Endothelial cell of umbilical vein (primary cell): ENCODE data around the gene C14orf39. TPM values are rescaled to one million over a fixed set of nuclear protein-coding genes. Genes with fewer than 3 reads are reported as not detected.
"Not testable (repeated sequence)": the region's sequence is repeated elsewhere in the genome, so short reads cannot be mapped to it uniquely, and the experiment has no call there.

ENCODE experiments used
- BruUV-seq: library from RNA; stranded (reverse); fragments of 400-500 nt; replicated peaks from 2 replicates; lab custom pipeline; 2021; lab: Mats Ljungman, UMichigan
- CTCF ChIA-PET: fragments of 300-600, 350-600 bp; sonication (Branson Sonifier 250); formaldehyde crosslinking; loops from one replicate; lab custom pipeline; 2021; ENCODE audit warnings: antibody characterized with exemption, inconsistent platforms; lab: Charles Lee
- POLR2A ChIA-PET: fragments of 300-600, 350-600 bp; sonication (Branson Sonifier 250); formaldehyde crosslinking; loops from one replicate; lab custom pipeline; 2021; ENCODE audit warnings: antibody characterized with exemption, inconsistent platforms; lab: Charles Lee
- DNase-seq: peaks from one replicate; pipeline ENCODE4 v3.0.0-alpha.2; 2011; ENCODE audit warnings: low read depth, low spot score
- FAIRE-seq: peaks from 2 replicates; lab custom pipeline; 2011; peaks lifted over from hg19 to GRCh38; lab: Jason Lieb, UNC
- H2AFZ ChIP-seq: 2 replicates; pipeline ENCODE4 v1.6.0; 2012; ENCODE audit warnings: low read depth, low read length, control low read depth, inconsistent platforms
- H3K27ac ChIP-seq: 2 replicates; pipeline ENCODE4 v1.5.1; 2011; ENCODE audit warnings: low read depth, mild to moderate bottlenecking, control low read depth, low read length, moderate library complexity; ENCODE audit not compliant: insufficient read depth
- H3K27me3 ChIP-seq, 2 experiments: 2 replicates each; pipeline versions ENCODE4 v1.6.0 to v1.6.1; 2011; ENCODE audit warnings: low read length in 2 of 2, mixed read lengths in 1 of 2; ENCODE audit not compliant: control insufficient read depth in 2 of 2, insufficient read depth in 2 of 2
- H3K36me3 ChIP-seq, 2 experiments: 2 replicates in 1 of 2; 3 replicates in 1 of 2; pipeline ENCODE4 v1.5.1; 2011; ENCODE audit warnings: low read length in 2 of 2, mild to moderate bottlenecking in 1 of 2, moderate library complexity in 1 of 2; ENCODE audit not compliant: control insufficient read depth in 2 of 2, insufficient read depth in 2 of 2; ENCODE audit errors: extremely low read depth in 1 of 2
- H3K4me1 ChIP-seq: 3 replicates; pipeline ENCODE4 v1.5.1; 2011; ENCODE audit warnings: mild to moderate bottlenecking, low read length; ENCODE audit not compliant: control insufficient read depth, insufficient read depth; ENCODE audit errors: extremely low read depth
- H3K4me2 ChIP-seq: 2 replicates; pipeline ENCODE4 v1.6.1; 2011; ENCODE audit warnings: low read length, control low read depth, mixed read lengths; ENCODE audit not compliant: insufficient read depth
- H3K4me3 ChIP-seq, 3 experiments: fragments of 200-600 bp in 1 of 3; sonication (generic), shearing (Covaris generic) in 1 of 3; replicated peaks in 1 of 3; 2 replicates each; pipeline ENCODE4 v1.5.1; 2011 to 2016; ENCODE audit warnings: control low read depth in 3 of 3, low read length in 3 of 3, mild to moderate bottlenecking in 2 of 3, inconsistent platforms in 1 of 3, low read depth in 1 of 3, moderate library complexity in 1 of 3; ENCODE audit not compliant: insufficient read depth in 1 of 3
- H3K79me2 ChIP-seq: 2 replicates; pipeline ENCODE4 v1.6.0; 2012; ENCODE audit warnings: low read length, inconsistent platforms; ENCODE audit not compliant: control insufficient read depth, insufficient read depth
- H3K9ac ChIP-seq: replicated peaks from 2 replicates; pipeline ENCODE3; 2011; ENCODE audit warnings: low read length, control low read depth; ENCODE audit not compliant: insufficient read depth; ENCODE audit errors: extremely low read depth
- H3K9me1 ChIP-seq: replicated peaks from 3 replicates; pipeline ENCODE4 v1.6.0; 2011; ENCODE audit warnings: mild to moderate bottlenecking, low read length; ENCODE audit not compliant: control insufficient read depth, insufficient read depth; ENCODE audit errors: extremely low read depth
- H3K9me3 ChIP-seq: replicated peaks from 2 replicates; pipeline ENCODE4 v1.5.1; 2012; ENCODE audit warnings: low read length, inconsistent platforms; ENCODE audit not compliant: control insufficient read depth, insufficient read depth
- H4K20me1 ChIP-seq: replicated peaks from 2 replicates; pipeline ENCODE3; 2011; ENCODE audit warnings: mild to moderate bottlenecking, low read length; ENCODE audit not compliant: control insufficient read depth, insufficient read depth; ENCODE audit errors: extremely low read depth
- EZH2 ChIP-seq: IDR thresholded peaks from 2 replicates; pipeline ENCODE4 v1.6.1; 2012; ENCODE audit warnings: borderline replicate concordance, low read depth, mild to moderate bottlenecking, moderate library complexity, low read length, inconsistent platforms; ENCODE audit not compliant: severe bottlenecking
- FOS ChIP-seq: IDR thresholded peaks from 2 replicates; pipeline ENCODE4 v1.6.1; 2011; ENCODE audit warnings: mild to moderate bottlenecking, low read length, moderate library complexity, borderline replicate concordance; ENCODE audit not compliant: insufficient read depth
- GATA2 ChIP-seq: IDR thresholded peaks from 2 replicates; pipeline ENCODE4 v1.7.0; 2011; ENCODE audit warnings: low read depth, mild to moderate bottlenecking, moderate library complexity, mixed read lengths, low read length; ENCODE audit not compliant: insufficient read length, insufficient read depth
- JUN ChIP-seq: IDR thresholded peaks from 2 replicates; pipeline ENCODE4 v1.6.1; 2011; ENCODE audit warnings: borderline replicate concordance, low read depth; ENCODE audit not compliant: insufficient read length, insufficient read depth
- MYC ChIP-seq: IDR thresholded peaks from one replicate; pipeline ENCODE4 v1.6.1; 2011; ENCODE audit warnings: mild to moderate bottlenecking, low read depth, low read length
- POLR2A ChIP-seq: IDR thresholded peaks from 2 replicates; pipeline ENCODE4 v1.6.1; 2012; ENCODE audit warnings: low read depth, mild to moderate bottlenecking, control low read depth, low read length
- POLR2AphosphoS5 ChIP-seq: IDR thresholded peaks from 2 replicates; pipeline ENCODE4 v1.6.1; 2012; ENCODE audit warnings: low read depth, mild to moderate bottlenecking, control low read depth, low read length, moderate library complexity; ENCODE audit not compliant: insufficient read depth
- dilution Hi-C: fragments of 300-500 bp; cut with MboI; formaldehyde crosslinking; loops from one replicate; pipeline ENCODE4 v1.15.0; 2019; ENCODE audit warnings: low sequenced_read_pairs; ENCODE audit not compliant: extremely low pct_ligation_motif_present
- intact Hi-C: fragments of 100-400 bp; cut with micrococcal nuclease; formaldehyde crosslinking; loops from one replicate; pipeline ENCODE4 v1.10.0; 2022
- polyA plus RNA-seq, 4 experiments: library from polyadenylated mRNA; depleted of rRNA in 3 of 4; stranded (reverse) in 3 of 4; unstranded in 1 of 4; fragments of >200 nt; gene quantifications; 2 replicates each; pipeline versions ENCODE4 v1.2.1 to v1.2.3, GENCODE V29; 2011 to 2012; ENCODE audit warnings: missing spikeins in 1 of 4
- total RNA-seq: library from RNA; stranded (reverse); gene quantifications from 2 replicates; pipeline ENCODE4 v1.2.3, GENCODE V29; 2021
- TF ChIP-seq, protein P1 (sequence below), 2 donors: IDR thresholded peaks; 1 replicate in 1 of 2; 2 replicates in 1 of 2; pipeline ENCODE4 v1.5.1; 2011; ENCODE audit warnings: low read length in 2 of 2, mild to moderate bottlenecking in 2 of 2, moderate library complexity in 2 of 2, control low read depth in 1 of 2, inconsistent platforms in 1 of 2, low read depth in 1 of 2; ENCODE audit not compliant: insufficient read depth in 1 of 2; ENCODE audit errors: extremely low read depth in 1 of 2
- TF ChIP-seq, protein P2 (sequence below): IDR thresholded peaks from 2 replicates; pipeline ENCODE4 v1.6.1; 2011; ENCODE audit not compliant: insufficient read depth, insufficient read length

Gene C14orf39
- total and polyA plus RNA-seq, 2 donors (not counting 3 experiments of a cell fraction or from before 2014, with no cell fraction given), result not detected

DNA sequence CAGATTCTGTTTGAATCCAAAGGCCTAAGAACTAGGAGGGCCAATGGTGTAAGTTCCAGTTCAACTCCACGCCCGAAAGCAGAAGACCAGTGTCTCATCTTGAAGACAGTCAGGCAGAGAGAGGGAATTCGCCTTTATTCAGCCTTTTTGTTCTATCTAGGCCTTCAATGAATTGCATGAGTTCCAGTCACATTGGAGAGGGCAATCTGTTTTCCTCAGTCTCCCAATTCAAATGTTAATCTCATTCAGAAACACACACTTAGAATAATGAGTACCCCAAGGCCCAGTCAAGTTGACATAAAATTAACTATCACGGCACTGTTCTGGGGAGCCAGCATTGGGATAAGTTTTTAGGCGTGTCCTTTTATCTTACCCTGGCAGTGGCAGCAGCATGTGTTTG lies 65.8 kb downstream of the C14orf39 start:
- Histone ChIP-seq H3K9me3 (no peaks in the 10 kb centered on the region), H3K27ac (no peak overlapping the region), H3K36me3 (no peaks in the 10 kb centered on the region), H3K9ac (no peak overlapping the region), H3K4me2 (no peak overlapping the region), H3K27me3 (no peaks in the 10 kb centered on the region), H3K9me1 (no peaks in the 10 kb centered on the region), H3K4me3 (no peak overlapping the region), H4K20me1 (no peaks in the 10 kb centered on the region), H3K4me1 (no peaks in the 10 kb centered on the region), H2AFZ (no peak overlapping the region), H3K79me2 (no peaks in the 10 kb centered on the region)
- CTCF ChIA-PET, result no interaction called here
- dilution Hi-C loops, result no loop called here
- intact Hi-C loops, result no loop called here
- BruUV-seq, result no TSS peak
- TF ChIP-seq GATA2 (no peak), MYC (no peak), JUN (no peak), POLR2A (no peak), POLR2AphosphoS5 (no peak), FOS (no peak), EZH2 (no peak)
- TF ChIP-seq, protein P1, sequence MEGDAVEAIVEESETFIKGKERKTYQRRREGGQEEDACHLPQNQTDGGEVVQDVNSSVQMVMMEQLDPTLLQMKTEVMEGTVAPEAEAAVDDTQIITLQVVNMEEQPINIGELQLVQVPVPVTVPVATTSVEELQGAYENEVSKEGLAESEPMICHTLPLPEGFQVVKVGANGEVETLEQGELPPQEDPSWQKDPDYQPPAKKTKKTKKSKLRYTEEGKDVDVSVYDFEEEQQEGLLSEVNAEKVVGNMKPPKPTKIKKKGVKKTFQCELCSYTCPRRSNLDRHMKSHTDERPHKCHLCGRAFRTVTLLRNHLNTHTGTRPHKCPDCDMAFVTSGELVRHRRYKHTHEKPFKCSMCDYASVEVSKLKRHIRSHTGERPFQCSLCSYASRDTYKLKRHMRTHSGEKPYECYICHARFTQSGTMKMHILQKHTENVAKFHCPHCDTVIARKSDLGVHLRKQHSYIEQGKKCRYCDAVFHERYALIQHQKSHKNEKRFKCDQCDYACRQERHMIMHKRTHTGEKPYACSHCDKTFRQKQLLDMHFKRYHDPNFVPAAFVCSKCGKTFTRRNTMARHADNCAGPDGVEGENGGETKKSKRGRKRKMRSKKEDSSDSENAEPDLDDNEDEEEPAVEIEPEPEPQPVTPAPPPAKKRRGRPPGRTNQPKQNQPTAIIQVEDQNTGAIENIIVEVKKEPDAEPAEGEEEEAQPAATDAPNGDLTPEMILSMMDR (IDR thresholded peaks at IDR 0.05; ENCODE audit: extremely low read depth in 1 of 2, insufficient read depth in 1 of 2, low read depth in 1 of 2, low read length in 2 of 2), result no peak
- TF ChIP-seq, protein P2, sequence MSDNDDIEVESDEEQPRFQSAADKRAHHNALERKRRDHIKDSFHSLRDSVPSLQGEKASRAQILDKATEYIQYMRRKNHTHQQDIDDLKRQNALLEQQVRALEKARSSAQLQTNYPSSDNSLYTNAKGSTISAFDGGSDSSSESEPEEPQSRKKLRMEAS, result no peak
- FAIRE-seq (no peak), DNase-seq (no peak)
- POLR2A ChIA-PET, result no interaction called here

DNA sequence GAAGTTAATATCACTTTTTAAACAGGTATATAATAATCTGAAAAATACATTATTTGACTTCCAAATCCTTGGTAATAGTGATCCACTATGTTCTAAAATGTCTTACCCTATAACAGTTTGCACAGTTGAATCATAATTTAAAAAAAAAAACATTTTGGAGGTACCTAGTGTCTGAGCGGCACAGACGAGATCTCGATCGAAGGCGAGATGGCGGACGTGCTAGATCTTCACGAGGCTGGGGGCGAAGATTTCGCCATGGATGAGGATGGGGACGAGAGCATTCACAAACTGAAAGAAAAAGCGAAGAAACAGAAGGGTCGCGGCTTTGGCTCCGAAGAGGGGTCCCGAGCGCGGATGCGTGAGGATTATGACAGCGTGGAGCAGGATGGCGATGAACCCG lies 88.3 kb downstream of the C14orf39 start:
- H3K9ac ChIP-seq, CTCF ChIA-PET, H3K36me3 ChIP-seq, DNase-seq, H3K4me3 ChIP-seq, intact Hi-C loops, H4K20me1 ChIP-seq, H3K27ac ChIP-seq, H3K4me1 ChIP-seq, H3K4me2 ChIP-seq, H3K9me1 ChIP-seq, dilution Hi-C loops, H3K9me3 ChIP-seq, H2AFZ ChIP-seq, BruUV-seq, H3K79me2 ChIP-seq, POLR2A ChIA-PET, H3K27me3 ChIP-seq: not testable (repeated sequence)
- peak; percentile 44 for FAIRE-seq
